IMR-90 (cell line): ENCODE data around the gene UBAP2L. TPM values are rescaled to one million over a fixed set of nuclear protein-coding genes. Genes with fewer than 3 reads are reported as not detected.
A peak's percentile ranks its signal among the peaks of the same experiment; 100 is the strongest.

ENCODE experiments used
- ATAC-seq: fragments of 200-7000 bp; cut with Tn5 transposase; 2 replicates; pipeline ENCODE4 v1.9.1; 2020; ENCODE audit warnings: low read depth, mild to moderate bottlenecking, moderate library complexity
- BruUV-seq: library from RNA; stranded (reverse); fragments of 400-500 nt; replicated peaks from 2 replicates; lab custom pipeline; 2021; lab: Mats Ljungman, UMichigan
- CTCF ChIA-PET: fragments of 300-600 bp; formaldehyde crosslinking; extraction: SDS; loops from one replicate; lab custom pipeline; 2021; ENCODE audit warnings: antibody characterized with exemption; lab: Yijun Ruan, JAX
- POLR2A ChIA-PET: fragments of 300-600 bp; sonication (Branson Sonifier 250); formaldehyde crosslinking; loops from one replicate; lab custom pipeline; 2022; ENCODE audit warnings: antibody characterized with exemption; ENCODE audit not compliant: unreplicated experiment; lab: Charles Lee
- DNase-seq: peaks from one replicate; pipeline ENCODE4 v3.0.0; 2013
- H2AFZ ChIP-seq: replicated peaks from 2 replicates; pipeline ENCODE3; 2013; ENCODE audit warnings: low read length, mild to moderate bottlenecking; ENCODE audit not compliant: poor library complexity
- H2AK5ac ChIP-seq: 2 replicates; pipeline ENCODE4 v1.6.1; 2013; ENCODE audit warnings: low read depth, low read length, inconsistent platforms
- H2AK9ac ChIP-seq: replicated peaks from 2 replicates; pipeline ENCODE3; 2013; ENCODE audit warnings: mild to moderate bottlenecking, low read depth, low read length, moderate library complexity; ENCODE audit not compliant: poor library complexity
- H2BK120ac ChIP-seq: 2 replicates; pipeline ENCODE4 v1.6.1; 2013; ENCODE audit warnings: low read depth, low read length, inconsistent platforms
- H2BK15ac ChIP-seq: 3 replicates; pipeline ENCODE4 v1.6.1; 2013; ENCODE audit warnings: low read depth, low read length, inconsistent platforms
- H2BK20ac ChIP-seq: 2 replicates; pipeline ENCODE4 v1.6.1; 2013; ENCODE audit warnings: low read depth, mild to moderate bottlenecking, inconsistent platforms, low read length, moderate library complexity
- H2BK5ac ChIP-seq: 2 replicates; pipeline ENCODE4 v1.6.1; 2013; ENCODE audit warnings: mild to moderate bottlenecking, low read depth, low read length, inconsistent platforms; ENCODE audit not compliant: poor library complexity, severe bottlenecking
- H3K14ac ChIP-seq: replicated peaks from 2 replicates; pipeline ENCODE4 v1.6.1; 2013; ENCODE audit warnings: low read depth, low read length, inconsistent platforms
- H3K18ac ChIP-seq: 2 replicates; pipeline ENCODE4 v1.6.1; 2013; ENCODE audit warnings: low read depth, low read length, control low read depth
- H3K23ac ChIP-seq: 2 replicates; pipeline ENCODE4 v1.6.1; 2013; ENCODE audit warnings: low read depth, low read length, inconsistent platforms
- H3K27ac ChIP-seq: 2 replicates; pipeline ENCODE4 v1.5.1; 2013; ENCODE audit warnings: mild to moderate bottlenecking, control low read depth, low read length; ENCODE audit not compliant: insufficient read depth
- H3K27me3 ChIP-seq: 2 replicates; pipeline ENCODE4 v1.6.1; 2013; ENCODE audit warnings: low read length; ENCODE audit not compliant: control insufficient read depth, insufficient read depth
- H3K36me3 ChIP-seq: 2 replicates; pipeline ENCODE4 v1.6.1; 2013; ENCODE audit warnings: low read length, mixed read lengths; ENCODE audit not compliant: control insufficient read depth, insufficient read depth
- H3K4ac ChIP-seq: 2 replicates; pipeline ENCODE4 v1.6.1; 2013; ENCODE audit warnings: low read depth, low read length, inconsistent platforms
- H3K4me1 ChIP-seq: 2 replicates; pipeline ENCODE4 v1.6.1; 2013; ENCODE audit warnings: low read length, mixed read lengths; ENCODE audit not compliant: control insufficient read depth, insufficient read depth
- H3K4me2 ChIP-seq: 2 replicates; pipeline ENCODE4 v1.6.1; 2013; ENCODE audit warnings: low read depth, mild to moderate bottlenecking, control low read depth, low read length, moderate library complexity
- H3K4me3 ChIP-seq: 2 replicates; pipeline ENCODE4 v1.5.1; 2013; ENCODE audit warnings: low read depth, mild to moderate bottlenecking, control low read depth, low read length, moderate library complexity; ENCODE audit not compliant: insufficient read depth
- H3K56ac ChIP-seq: 2 replicates; pipeline ENCODE4 v1.6.1; 2013; ENCODE audit warnings: low read length, inconsistent platforms; ENCODE audit not compliant: insufficient read depth; ENCODE audit errors: extremely low read depth
- H3K79me1 ChIP-seq, 2 experiments: 2 replicates each; pipeline ENCODE4 v1.6.1; 2013; ENCODE audit warnings: low read length in 2 of 2, inconsistent platforms in 1 of 2, low read depth in 1 of 2
- H3K9ac ChIP-seq: 2 replicates; pipeline ENCODE4 v1.6.1; 2013; ENCODE audit warnings: low read depth, low read length, control low read depth
- H3K9me1 ChIP-seq: 2 replicates; pipeline ENCODE4 v1.6.1; 2013; ENCODE audit warnings: low read length, inconsistent platforms; ENCODE audit not compliant: insufficient read depth
- H3K9me3 ChIP-seq: 2 replicates; pipeline ENCODE4 v1.6.1; 2013; ENCODE audit warnings: low read length; ENCODE audit not compliant: control insufficient read depth, insufficient read depth
- H4K20me1 ChIP-seq: 2 replicates; pipeline ENCODE4 v1.6.1; 2013; ENCODE audit warnings: low read length, inconsistent platforms; ENCODE audit not compliant: insufficient read depth
- H4K5ac ChIP-seq: 2 replicates; pipeline ENCODE4 v1.6.1; 2013; ENCODE audit warnings: mild to moderate bottlenecking, low read depth, low read length, control low read depth
- H4K8ac ChIP-seq, 2 experiments: 2 replicates each; pipeline ENCODE4 v1.6.1; 2013; ENCODE audit warnings: low read depth in 2 of 2, low read length in 2 of 2, control low read depth in 1 of 2, inconsistent platforms in 1 of 2
- H4K91ac ChIP-seq: 2 replicates; pipeline ENCODE4 v1.6.1; 2013; ENCODE audit warnings: low read depth, low read length, inconsistent platforms; ENCODE audit not compliant: insufficient read depth
- CEBPB ChIP-seq: IDR thresholded peaks from 2 replicates; pipeline ENCODE4 v1.6.1; 2012; ENCODE audit warnings: low read depth, low read length, improper control_type of control experiment
- RCOR1 ChIP-seq: IDR thresholded peaks from 2 replicates; pipeline ENCODE4 v1.6.1; 2012; ENCODE audit warnings: mild to moderate bottlenecking, low read length, improper control_type of control experiment; ENCODE audit not compliant: insufficient replicate concordance
- WGBS, 2 experiments: methylation state at CpG; one replicate each; pipeline versions ENCODE4 v1.1.5 to v1.1.7; 2013; ENCODE audit warnings: missing lambda C conversion rate in 2 of 2; ENCODE audit not compliant: insufficient read length in 1 of 2; ENCODE audit errors: extremely low coverage in 2 of 2; 5-methylcytosine and 5-hydroxymethylcytosine counted together
- dilution Hi-C: fragments of 300-500 bp; cut with HindIII; formaldehyde crosslinking; loops from one replicate; pipeline ENCODE4 v1.14.3; 2018; ENCODE audit warnings: low sequenced_read_pairs; ENCODE audit not compliant: unreplicated experiment
- in situ Hi-C: fragments of 300-500 bp; cut with MboI; formaldehyde crosslinking; loops from 3 replicates; pipeline ENCODE4 v1.14.3; 2019; ENCODE audit warnings: low sequenced_read_pairs, inconsistent platforms, mixed read lengths
- intact Hi-C: fragments of 100-400 bp; cut with micrococcal nuclease; formaldehyde crosslinking; loops from 2 replicates; pipeline ENCODE4 v1.10.0; 2022
- polyA plus RNA-seq, 3 experiments: library from polyadenylated mRNA; depleted of rRNA; stranded (reverse); fragments of >200 nt; gene quantifications; 2 replicates each; pipeline ENCODE4 v1.2.3, GENCODE V29; 2012; ENCODE audit warnings: low replicate concordance in 1 of 3
- total RNA-seq: library from RNA; depleted of rRNA; stranded (reverse); fragments of >200 nt; gene quantifications from 2 replicates; pipeline ENCODE4 v1.2.3, GENCODE V29; 2012

UBAP2L gene
- total and polyA plus RNA-seq, 2 of the 4 experiments (the other 2 are of a cell fraction) = 57.5 to 149 TPM

GRCh38 chr1:154272999-154273563 is 52.3 kb downstream of the UBAP2L start:
- 51% methylated on average over 4 of the region's 13 CpGs; no CpG with 5 or more reads in 1 of the 2 experiments for WGBS, 2 experiments
- intact Hi-C loops = loop anchor here (1.0 to 10.0 kb wide), 5 partner anchors 54 to 273 kb away; no protein-coding TSS in a partner anchor

More at GRCh38 chr1:154272999-154273563, 52.3 kb downstream of the UBAP2L start:
- peaks cover 5% of the 10 kb centered on the region; the same call in 1 of the 2 replicates for H3K9me1 ChIP-seq
- H3K14ac ChIP-seq = peak overlapping the region; percentile 97
- ATAC-seq = peak; percentile 4; the same call in 1 of the 2 replicates
- H3K9me3 ChIP-seq = no peaks in the 10 kb centered on the region
- no peak for DNase-seq
- peak overlapping the region; percentile 98 for H3K9ac ChIP-seq
- H2AK9ac ChIP-seq = peak overlapping the region; percentile 95
- in situ Hi-C loops = loop anchor here (5.0 kb wide), 1 partner anchor 64 kb away; no protein-coding TSS in a partner anchor
- peaks cover 4% of the 10 kb centered on the region; the same call in 1 of the 2 replicates for H3K4me1 ChIP-seq
- peaks cover 12 to 13% of the 10 kb centered on the region in 2 experiments for H3K79me1 ChIP-seq
- peak overlapping the region; percentile 87 for H3K4me3 ChIP-seq
- peak overlapping the region; percentile 51 for H2BK5ac ChIP-seq
- peak overlapping the region; percentile 87 for H3K27ac ChIP-seq
- ChIA-PET POLR2A (interaction anchor here (0.6 kb wide), 2 partner anchors 11 to 232 kb away, joined by 4 to 8 read pairs; no protein-coding TSS in a partner anchor), CTCF (interaction anchor here (0.6 to 1.0 kb wide), 2 partner anchors 62 to 230 kb away, joined by 3 to 5 read pairs; no protein-coding TSS in a partner anchor)
- peak overlapping the region; percentile 37; the same call in 1 of the 2 replicates for H3K18ac ChIP-seq
- H4K20me1 ChIP-seq = no peaks in the 10 kb centered on the region
- peak overlapping the region; percentile 95 for H3K23ac ChIP-seq
- peak overlapping the region; percentile 95 for H3K4ac ChIP-seq
- peak overlapping the region; percentile 12; the same call in 1 of the 2 replicates for H2BK120ac ChIP-seq
- H3K4me2 ChIP-seq = peak overlapping the region; percentile 84
- H3K36me3 ChIP-seq = peaks cover 28% of the 10 kb centered on the region
- H4K91ac ChIP-seq = peak overlapping the region; percentile 92
- peak overlapping the region; percentile 92 for H2AK5ac ChIP-seq
- no peaks in the 10 kb centered on the region for H3K27me3 ChIP-seq
- peak overlapping the region; percentile 96 for H3K56ac ChIP-seq
- no peak overlapping the region for H2BK20ac ChIP-seq
- H2AFZ ChIP-seq = peak overlapping the region; percentile 87
- TF ChIP-seq CEBPB (peak; percentile 84; the same call in 1 of the 2 replicates), RCOR1 (no peak)
- BruUV-seq = TSS peak; percentile 34
- dilution Hi-C loops = no loop called here
- peak overlapping the region; percentile 86 to 89 for H4K8ac ChIP-seq
- H2BK15ac ChIP-seq = 0 out of 3 replicates have a peak overlapping the region, but pooled peaks have one; percentile 2
- peak overlapping the region; percentile 86 for H4K5ac ChIP-seq
